Stimulated activated effector memory CD8-positive, alpha-beta T cell treated with anti-CD3 and anti-CD28 coated beads, Interleukin-12 subunit alpha, Interleukin-12 subunit beta, amount 100 ng/mL, for 72 hours (primary cell): ENCODE measurements around the gene MICOS13.

Experiments
- ATAC-seq: fragments of 150-1000 bp; cut with Tn5 transposase; 2 replicates; pipeline ENCODE4 v1.10.0; 2021
- DNase-seq, 2 donors: peaks; one replicate each; pipeline ENCODE4 v3.0.0; 2021 to 2022; ENCODE audit warnings: low spot score in 2 of 2
- H3K27ac Mint-ChIP-seq: one replicate; pipeline ENCODE4 v1.8.0; 2022; ENCODE audit warnings: mild to moderate bottlenecking, mixed read lengths
- H3K36me3 Mint-ChIP-seq: one replicate; pipeline ENCODE4 v1.8.0; 2022; ENCODE audit warnings: mild to moderate bottlenecking, mixed read lengths
- H3K4me1 Mint-ChIP-seq: one replicate; pipeline ENCODE4 v1.8.0; 2022; ENCODE audit warnings: mixed read lengths
- H3K4me3 Mint-ChIP-seq: one replicate; pipeline ENCODE4 v1.8.0; 2022; ENCODE audit warnings: mild to moderate bottlenecking, mixed read lengths
- H3K9me3 Mint-ChIP-seq: one replicate; pipeline ENCODE4 v1.8.0; 2022; ENCODE audit warnings: mixed read lengths

MICOS13 gene, protein sequence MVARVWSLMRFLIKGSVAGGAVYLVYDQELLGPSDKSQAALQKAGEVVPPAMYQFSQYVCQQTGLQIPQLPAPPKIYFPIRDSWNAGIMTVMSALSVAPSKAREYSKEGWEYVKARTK

DNA sequence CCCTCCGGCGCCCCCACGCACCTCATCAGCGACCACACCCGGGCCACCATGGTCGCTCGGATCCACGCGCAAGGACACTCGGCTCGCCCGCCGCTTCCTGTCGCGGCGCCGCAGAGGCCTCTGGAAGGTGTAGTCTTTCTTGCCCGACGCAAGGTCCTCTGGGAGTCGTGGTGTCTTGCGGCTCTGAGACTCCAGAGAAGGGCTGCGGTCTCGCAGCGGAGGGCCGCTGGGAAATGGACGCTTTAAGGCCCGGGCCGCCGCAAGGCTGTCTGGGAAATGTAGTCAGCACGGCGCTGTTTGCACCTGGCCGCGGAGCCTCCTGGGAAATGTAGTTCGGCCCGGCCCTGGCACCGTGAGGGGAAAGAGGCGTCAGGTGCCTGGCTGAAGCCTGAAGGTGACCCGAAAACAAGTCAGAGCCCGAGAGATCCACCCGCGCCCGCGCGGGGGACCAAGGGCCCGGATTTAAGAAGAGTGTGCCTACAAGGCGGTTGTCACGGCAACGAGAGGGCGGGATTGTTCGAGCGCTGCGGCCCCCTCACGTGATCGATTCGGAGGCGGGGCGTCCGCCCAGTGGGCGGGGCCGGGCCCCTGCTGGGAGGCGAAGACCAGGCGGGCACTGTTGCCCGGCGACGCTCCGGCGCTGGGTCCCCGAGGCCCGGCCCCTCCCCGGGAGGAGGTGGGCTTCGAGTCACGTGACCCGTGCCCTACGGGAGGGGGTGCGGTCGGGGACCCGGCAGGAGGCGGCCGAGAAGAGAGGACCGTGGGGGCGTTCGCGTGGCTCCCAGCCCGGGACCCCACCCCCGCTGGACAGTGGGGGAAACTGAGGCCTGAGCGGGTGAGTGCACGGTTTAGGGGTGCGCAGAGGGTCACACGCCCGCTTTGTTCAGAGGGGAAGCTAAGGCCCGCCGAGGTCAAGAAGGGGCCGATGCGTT is at the start of gene MICOS13, which contains the start of gene HSD11B1L:
Gene MICOS13 (minus strand): TSS at position 80 of the 932 bp plus-strand sequence. CDS start 30 bp downstream, at position 50.
Gene HSD11B1L (plus strand): TSS at position 591 of the 932 bp plus-strand sequence. CDS start 3,806 bp downstream, outside the sequence.
- ATAC-seq (peak; percentile 97), DNase-seq (peak; percentile 97 to 99)
- Mint-ChIP-seq H3K9me3 (no peaks in the 10 kb centered on the region), H3K36me3 (peaks cover 41% of the 10 kb centered on the region), H3K4me1 (peaks cover 37% of the 10 kb centered on the region), H3K4me3 (peak within 1 kb of the TSS; percentile 84), H3K27ac (peak within 1 kb of the TSS; percentile 96)

DNA sequence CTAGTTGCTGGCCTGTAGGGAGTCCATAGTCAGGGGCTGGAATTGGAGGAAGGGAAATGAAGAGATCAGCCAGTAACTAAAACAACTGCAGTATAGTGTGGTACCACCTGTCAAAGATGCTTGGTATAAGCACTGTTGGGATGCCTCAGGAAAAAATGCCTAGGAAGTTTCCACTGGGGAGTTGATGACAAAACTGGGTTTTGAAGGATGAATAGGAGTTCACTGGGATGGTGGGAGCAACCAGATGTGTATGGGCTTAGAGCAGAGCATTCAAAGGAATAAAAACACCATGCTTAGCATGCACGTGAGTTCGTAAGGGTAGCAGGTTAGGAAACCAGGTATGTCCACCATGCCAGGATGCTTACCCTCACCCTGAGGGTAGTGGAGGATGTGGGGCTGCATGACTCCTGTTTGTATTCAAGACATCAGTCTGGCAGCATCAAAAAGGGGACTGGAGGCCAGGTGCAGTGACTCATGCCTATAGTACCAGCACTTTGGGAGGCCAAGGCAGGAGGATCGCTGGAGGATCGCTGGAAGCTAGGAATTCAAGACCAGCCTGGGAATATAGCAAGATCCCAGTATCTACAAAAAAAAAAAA is 47.2 kb upstream of the MICOS13 start:
- Mint-ChIP-seq H3K36me3 (no peaks in the 10 kb centered on the region), H3K4me3 (no peak overlapping the region), H3K4me1 (no peaks in the 10 kb centered on the region)

DNA sequence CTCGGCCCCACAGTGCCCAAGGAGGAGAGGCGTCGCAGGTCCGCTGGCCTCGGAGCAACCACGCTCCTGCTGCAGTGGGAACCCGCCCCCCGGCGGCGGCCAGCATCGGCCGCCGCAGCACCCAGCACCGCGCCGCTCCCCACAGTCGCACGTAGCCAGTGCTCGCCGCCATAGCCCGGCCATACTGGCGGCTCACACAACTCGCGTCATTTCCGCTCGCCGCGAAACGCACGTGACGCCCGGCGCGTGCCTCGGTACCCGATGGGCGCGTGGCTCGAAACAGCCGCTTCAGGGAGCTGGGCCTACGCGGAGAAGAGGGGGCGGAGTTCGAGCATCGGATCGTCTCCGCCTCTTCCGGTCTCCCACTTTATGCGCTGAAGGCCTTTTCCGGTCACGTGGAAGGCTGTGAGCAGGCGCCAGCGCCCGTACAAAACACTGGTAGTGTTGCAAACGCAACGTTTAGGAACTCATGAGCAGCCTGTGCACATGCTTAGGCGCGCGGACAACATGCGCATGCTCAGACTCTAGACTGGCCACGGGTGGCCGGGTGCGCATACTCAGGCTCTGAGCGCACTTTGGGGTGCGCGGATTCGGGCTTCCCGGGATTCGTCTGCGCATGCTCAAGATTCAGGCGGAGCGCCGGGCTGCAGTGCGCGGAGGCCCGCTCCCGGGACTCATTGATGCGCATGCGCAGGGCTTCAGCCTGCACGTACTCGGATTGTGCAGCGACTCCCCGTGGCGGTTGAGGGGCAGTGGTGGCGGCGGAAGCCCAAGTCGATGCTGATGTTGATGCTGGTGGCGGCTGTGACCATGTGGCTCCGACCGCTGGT is 39.9 kb upstream of the MICOS13 start, which contains the start of the genes CATSPERD and LONP1:
Gene CATSPERD (plus strand): TSS at position 677 of the 830 bp plus-strand sequence. CDS start 101 bp downstream, at position 778.
Gene LONP1 (minus strand): TSS at position 186 of the 830 bp plus-strand sequence. CDS start 14 bp downstream, at position 172.
- Mint-ChIP-seq H3K36me3 (peaks cover 63% of the 10 kb centered on the region), H3K27ac (peak within 1 kb of the TSS; percentile 98), H3K9me3 (no peaks in the 10 kb centered on the region), H3K4me3 (peak within 1 kb of the TSS; percentile 90), H3K4me1 (peaks cover 13% of the 10 kb centered on the region)
- DNase-seq (peak; percentile 98 to 99), ATAC-seq (peak; percentile 87)

More for the DNA sequence above, 47.2 kb upstream of the MICOS13 start:
- no peaks in the 10 kb centered on the region for H3K9me3 Mint-ChIP-seq
- no peak for DNase-seq
- ATAC-seq = no peak
- H3K27ac Mint-ChIP-seq = no peak overlapping the region

DNA sequence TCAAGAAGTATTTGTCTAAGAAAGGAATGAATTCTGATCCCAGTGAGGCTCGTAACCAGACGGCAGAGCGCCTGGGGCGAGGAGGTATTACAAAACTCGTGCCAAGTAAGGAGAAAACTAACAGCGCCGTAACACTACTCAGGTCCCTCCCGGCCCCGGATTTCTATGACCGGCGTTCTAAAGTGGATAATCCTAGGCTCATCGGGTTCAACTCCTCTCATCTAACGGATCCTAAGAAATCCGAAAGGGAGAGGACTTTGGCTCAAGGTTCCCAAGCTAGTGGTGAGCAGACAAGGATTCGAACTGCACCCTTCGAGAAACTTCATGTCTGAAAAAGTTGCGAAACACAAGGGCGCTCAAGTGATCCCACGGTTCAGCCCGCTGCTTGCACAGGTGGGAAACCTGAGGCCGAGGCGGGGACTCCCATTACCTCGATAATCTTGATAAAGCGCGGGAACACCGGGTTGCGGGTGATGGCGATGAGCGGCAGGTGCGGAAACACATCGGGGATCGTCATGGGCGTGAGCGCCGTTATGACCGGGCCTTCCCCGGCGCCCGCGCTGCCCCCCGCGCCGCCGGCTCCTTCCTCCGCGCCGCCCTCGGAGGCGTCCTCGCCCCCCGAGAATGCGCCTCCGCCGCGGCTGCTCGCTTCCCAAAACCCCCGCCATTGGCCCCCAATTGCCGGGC is 39.1 kb upstream of the MICOS13 start:
- peak in 1 of 2 donors; percentile 73 for DNase-seq
- H3K9me3 Mint-ChIP-seq = no peaks in the 10 kb centered on the region
- peak overlapping the region; percentile 90 for H3K4me3 Mint-ChIP-seq
- no peak for ATAC-seq
- H3K27ac Mint-ChIP-seq = peak overlapping the region; percentile 98
- peaks cover 71% of the 10 kb centered on the region for H3K36me3 Mint-ChIP-seq
- peaks cover 13% of the 10 kb centered on the region for H3K4me1 Mint-ChIP-seq

DNA sequence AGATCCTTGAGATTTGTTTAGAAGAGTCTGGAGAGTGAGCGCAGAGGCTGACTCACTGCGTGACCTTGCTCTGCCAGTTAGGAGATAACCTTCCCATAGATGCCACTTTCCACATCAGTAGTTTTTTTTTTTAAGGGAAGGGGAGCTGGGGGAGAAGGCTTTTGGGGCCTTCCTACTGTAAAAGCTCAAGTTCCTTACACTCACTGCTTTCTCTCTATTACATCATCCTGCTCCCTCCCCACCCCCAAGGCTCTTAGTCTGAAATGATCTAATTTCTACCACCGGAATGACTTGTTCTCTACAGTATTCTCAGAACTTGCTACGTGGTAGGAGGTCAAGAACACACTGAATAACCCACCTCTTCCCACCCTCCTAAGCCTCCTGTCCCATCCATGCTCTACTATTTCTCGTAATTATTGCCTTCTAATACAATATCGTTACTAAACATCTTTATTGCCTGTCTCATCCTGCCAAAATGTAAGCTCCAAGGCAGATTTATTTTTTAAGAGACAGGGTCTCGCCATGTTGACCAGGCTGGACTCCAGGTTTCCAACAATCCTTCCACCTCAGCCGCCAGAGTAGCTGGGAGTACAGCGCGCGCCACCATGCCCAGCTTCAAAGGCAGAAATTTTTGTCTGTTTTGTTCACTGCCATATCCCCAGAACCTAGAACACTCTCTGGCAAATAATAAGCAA is 38.4 kb upstream of the MICOS13 start:
- H3K4me1 Mint-ChIP-seq = peaks cover 13% of the 10 kb centered on the region
- H3K27ac Mint-ChIP-seq = peak overlapping the region; percentile 98
- peak overlapping the region; percentile 90 for H3K4me3 Mint-ChIP-seq
- peaks cover 77% of the 10 kb centered on the region for H3K36me3 Mint-ChIP-seq
- peak; percentile 68 for ATAC-seq
- no peaks in the 10 kb centered on the region for H3K9me3 Mint-ChIP-seq
- peak in 1 of 2 donors; percentile 81 for DNase-seq

DNA sequence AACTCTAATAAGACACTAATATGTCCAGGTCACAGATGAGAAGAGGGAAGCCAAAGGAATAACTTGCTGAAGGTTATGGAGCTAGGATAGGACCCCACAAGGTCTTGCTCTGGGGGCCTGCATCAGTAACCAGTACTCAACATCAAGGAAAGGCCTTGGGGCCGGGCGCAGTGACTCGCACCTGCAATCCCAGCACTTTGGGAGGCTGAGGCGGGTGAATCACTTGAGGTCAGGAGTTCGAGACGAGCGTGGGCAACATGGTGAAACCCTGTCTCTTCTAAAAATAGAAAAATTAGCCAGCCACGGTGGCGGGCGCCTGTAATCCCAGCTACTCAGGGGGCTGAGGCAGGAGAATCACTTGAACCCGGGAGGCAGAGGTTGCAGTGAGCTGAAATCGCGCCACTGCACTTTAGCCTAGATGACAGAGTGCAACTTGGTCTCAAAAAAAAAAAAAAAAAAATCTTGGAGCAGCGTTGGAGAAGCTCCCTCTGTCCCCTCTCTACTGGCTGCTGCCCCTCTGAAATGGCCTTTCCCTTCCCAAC is 37.8 kb upstream of the MICOS13 start:
- peak overlapping the region; percentile 90 for H3K4me3 Mint-ChIP-seq
- ATAC-seq (peak; percentile 3), DNase-seq (peak in 1 of 2 donors; percentile 70)
- H3K27ac Mint-ChIP-seq = peak overlapping the region; percentile 98
- H3K36me3 Mint-ChIP-seq = peaks cover 84% of the 10 kb centered on the region
- peaks cover 13% of the 10 kb centered on the region for H3K4me1 Mint-ChIP-seq
- no peaks in the 10 kb centered on the region for H3K9me3 Mint-ChIP-seq

DNA sequence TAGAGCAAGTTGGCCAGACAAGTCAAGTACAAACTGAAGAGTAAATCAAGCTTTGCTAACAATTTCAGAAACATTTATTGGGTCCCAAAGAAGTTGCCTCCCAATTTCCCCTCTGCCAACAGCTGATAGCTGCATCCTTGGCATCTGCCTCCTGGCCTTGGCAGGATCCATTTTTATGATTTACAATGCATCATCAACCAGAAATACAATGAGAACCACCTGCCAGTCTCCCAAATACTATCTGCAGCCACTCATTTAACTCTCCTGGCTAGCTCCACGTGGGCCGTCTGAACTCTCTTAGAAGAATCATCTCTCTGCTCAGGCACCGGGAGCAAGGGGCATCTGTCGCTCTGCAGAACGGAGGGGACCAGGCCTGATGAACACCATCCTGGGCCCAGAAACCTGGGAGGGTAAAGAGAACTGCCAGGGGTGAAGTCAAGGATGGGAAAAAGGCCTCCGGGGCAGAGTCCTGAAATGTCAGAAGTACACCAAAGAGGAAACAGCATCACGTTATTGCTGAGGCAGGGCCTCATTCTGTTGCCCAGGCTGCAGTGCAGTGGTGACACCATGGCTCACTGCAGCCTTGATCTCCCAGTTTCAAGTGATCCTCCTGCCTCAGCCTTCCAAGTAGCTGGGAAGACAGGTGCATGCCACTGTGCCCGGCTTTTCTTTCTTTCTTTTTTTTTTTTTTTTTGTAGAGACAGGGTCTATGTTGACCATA is 37.1 kb upstream of the MICOS13 start:
- no peak for DNase-seq
- ATAC-seq = no peak
- Mint-ChIP-seq H3K4me3 (peak overlapping the region; percentile 90), H3K9me3 (no peaks in the 10 kb centered on the region), H3K4me1 (peaks cover 13% of the 10 kb centered on the region), H3K27ac (peak overlapping the region; percentile 98), H3K36me3 (peaks cover 91% of the 10 kb centered on the region)

DNA sequence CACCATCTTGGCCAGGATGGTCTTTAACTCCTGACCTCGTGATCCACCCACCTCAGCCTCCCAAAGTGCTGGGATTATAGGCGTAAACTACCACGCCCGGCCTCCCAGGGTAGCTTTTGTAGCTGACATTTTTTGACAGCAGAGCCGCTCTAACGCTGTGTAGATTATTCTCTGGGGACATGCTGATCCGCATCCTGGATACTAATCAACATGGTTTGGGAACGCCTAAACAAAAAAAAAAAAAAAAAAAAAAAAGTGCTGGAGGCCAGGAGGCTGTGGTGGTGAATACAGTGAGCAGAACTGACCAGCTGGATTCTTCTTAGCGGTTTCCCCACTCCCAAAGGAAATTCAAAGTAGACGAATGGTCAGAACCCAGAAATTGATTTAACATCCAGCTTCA is 34.5 kb upstream of the MICOS13 start:
- Mint-ChIP-seq H3K36me3 (peaks cover 100% of the 10 kb centered on the region), H3K9me3 (no peaks in the 10 kb centered on the region), H3K4me1 (peaks cover 13% of the 10 kb centered on the region), H3K4me3 (no peak overlapping the region), H3K27ac (no peak overlapping the region)
- no peak for DNase-seq
- no peak for ATAC-seq

DNA sequence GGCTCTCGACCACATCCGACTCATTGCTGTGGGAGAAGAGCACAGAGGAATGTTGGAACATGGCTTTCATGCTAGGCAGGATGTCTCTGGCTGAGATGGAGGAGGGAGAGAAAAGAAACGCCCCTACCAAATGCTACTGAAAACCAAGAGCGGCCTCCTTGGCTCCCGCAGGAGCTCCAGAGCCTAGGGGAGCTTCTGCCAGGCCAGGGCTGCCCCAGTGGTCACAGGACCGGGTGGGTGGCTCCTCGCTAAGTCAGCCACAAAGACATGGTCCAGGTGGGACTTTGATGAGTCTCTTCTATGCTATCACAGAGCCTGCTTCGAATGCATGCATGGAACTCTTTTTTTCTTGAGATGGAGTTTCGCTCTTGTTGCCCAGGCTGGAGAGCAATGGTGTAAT is 32.9 kb upstream of the MICOS13 start:
- DNase-seq (no peak), ATAC-seq (no peak)
- Mint-ChIP-seq H3K27ac (no peak overlapping the region), H3K9me3 (no peaks in the 10 kb centered on the region), H3K4me1 (peaks cover 13% of the 10 kb centered on the region), H3K36me3 (peaks cover 100% of the 10 kb centered on the region), H3K4me3 (no peak overlapping the region)

DNA sequence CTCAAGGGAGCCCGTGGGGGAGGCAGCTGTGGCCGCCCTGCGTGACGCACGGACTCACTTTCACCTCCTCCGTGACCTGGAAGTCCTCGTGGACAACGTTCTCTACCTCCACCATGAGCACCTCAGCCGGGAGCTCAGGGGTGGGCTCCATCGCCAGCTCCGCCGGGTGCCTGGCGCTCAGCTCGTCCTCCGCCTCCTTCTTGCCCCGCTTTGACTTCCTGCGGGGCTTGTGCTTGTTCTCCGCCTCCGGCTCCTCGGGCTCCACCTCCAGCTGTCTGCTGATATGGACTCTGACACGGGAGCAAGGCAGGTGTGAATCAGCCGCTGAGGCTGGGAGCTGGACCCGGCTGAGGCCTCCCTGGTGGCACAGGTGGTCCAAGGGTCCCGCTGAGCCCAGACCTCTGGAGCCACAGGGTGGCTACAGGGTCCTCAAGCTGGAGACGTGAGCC is 31.4 kb upstream of the MICOS13 start:
- Mint-ChIP-seq H3K9me3 (no peaks in the 10 kb centered on the region), H3K27ac (no peak overlapping the region), H3K36me3 (peaks cover 100% of the 10 kb centered on the region), H3K4me3 (no peak overlapping the region), H3K4me1 (peaks cover under 1% of the 10 kb centered on the region)
- no peak for ATAC-seq
- no peak for DNase-seq

DNA sequence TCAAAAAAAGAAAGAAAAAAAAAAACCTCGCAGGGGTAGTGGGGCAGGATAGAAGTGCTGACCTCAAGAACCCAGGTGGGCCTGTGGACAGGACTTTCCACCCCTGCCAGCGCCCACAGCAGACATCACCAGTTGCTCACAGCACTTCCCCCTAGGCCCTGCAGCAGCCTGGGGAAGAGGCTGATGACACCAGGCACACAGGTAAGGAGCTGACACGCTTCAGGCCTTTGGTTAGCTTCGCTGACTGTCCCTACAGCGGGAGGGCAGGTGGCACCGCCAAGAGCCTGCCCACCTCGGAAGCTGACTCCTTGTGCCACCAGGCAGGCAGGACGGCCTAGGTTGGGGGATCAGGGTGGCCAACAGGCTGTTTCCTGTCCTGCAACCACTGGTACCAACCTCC is 30.7 kb upstream of the MICOS13 start:
- ATAC-seq = no peak
- Mint-ChIP-seq H3K9me3 (no peaks in the 10 kb centered on the region), H3K4me3 (no peak overlapping the region), H3K4me1 (no peaks in the 10 kb centered on the region), H3K27ac (no peak overlapping the region), H3K36me3 (peaks cover 100% of the 10 kb centered on the region)
- no peak for DNase-seq

DNA sequence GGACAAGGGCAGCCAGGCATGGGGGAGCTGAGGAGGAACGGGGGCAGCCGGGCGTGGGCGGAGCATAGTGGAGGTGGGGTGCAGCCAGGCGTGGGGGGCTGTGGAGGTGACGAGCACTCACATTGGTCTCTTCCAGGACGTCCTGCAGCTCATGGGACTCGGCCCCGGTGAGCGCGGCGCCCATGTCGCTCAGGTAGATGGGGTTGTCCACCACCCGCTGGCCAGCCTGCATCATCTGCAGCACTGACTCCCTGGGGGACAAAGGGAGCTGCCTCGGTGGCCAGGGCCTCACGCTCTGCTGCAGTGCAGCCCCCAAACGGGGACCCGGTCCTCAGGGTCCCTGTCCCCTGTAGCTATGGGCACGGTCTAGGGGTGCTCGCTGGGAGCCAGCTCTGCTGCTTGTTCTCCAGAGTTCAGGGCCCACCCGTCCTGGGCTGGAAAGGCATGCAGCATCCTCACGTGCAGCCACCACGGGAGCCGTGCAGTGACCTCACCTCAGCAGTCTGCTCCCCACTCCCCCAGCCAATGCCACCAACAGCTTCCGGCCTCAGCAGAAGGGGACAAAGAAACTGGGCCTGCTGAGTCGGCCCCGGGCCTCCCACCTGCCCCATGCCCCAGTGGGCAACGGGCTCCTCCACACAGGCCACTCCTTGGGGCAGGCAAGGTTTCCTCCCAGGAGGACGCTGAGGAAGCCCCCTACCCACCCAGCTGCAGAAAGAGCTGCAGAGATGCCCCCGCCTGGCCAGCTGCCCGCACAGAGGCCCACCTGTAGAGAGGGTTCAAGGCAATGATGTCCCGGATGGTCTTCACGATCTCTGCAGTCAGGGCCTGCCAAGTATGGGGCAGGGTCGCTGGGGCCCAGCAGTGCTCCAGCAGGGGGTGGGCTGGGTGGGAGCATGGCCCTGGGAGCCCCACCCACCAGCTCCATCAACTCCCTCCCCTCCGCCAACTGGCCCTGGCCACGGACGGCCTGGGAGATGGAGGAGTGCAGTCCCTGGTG is 27.6 kb upstream of the MICOS13 start:
- ATAC-seq (peak; percentile 23), DNase-seq (no peak)
- peak overlapping the region; percentile 61 for H3K27ac Mint-ChIP-seq
- peaks cover 100% of the 10 kb centered on the region for H3K36me3 Mint-ChIP-seq
- H3K4me1 Mint-ChIP-seq = peaks cover 5% of the 10 kb centered on the region
- no peak overlapping the region for H3K4me3 Mint-ChIP-seq
- H3K9me3 Mint-ChIP-seq = no peaks in the 10 kb centered on the region
